HepG2 (cell line): Measurements from ENCODE around the gene ESYT2. TPM values are rescaled to one million over a fixed set of nuclear protein-coding genes. Genes with fewer than 3 reads are reported as not detected.

ENCODE experiments used
- AGO2 ChIP-seq: fragments of 200-400 bp; formaldehyde crosslinking; optimal IDR thresholded peaks from 2 replicates; pipeline ENCODE3; 2017; ENCODE audit warnings: mild to moderate bottlenecking, low read depth, low read length, moderate library complexity
- ARNT2 ChIP-seq: sonication (generic); formaldehyde crosslinking; IDR thresholded peaks from 2 replicates; pipeline ENCODE4 v1.8.0; 2022; ENCODE audit warnings: mild to moderate bottlenecking, low read depth, missing genetic modification reagents, moderate library complexity
- ATF6 ChIP-seq: sonication (generic); formaldehyde crosslinking; conservative IDR thresholded peaks from 2 replicates; pipeline ENCODE4 v1.4.0; 2020; ENCODE audit warnings: missing genetic modification reagents
- ETV5 ChIP-seq: IDR thresholded peaks from 2 replicates; pipeline ENCODE4 v1.6.1; 2018; ENCODE audit warnings: missing biosample characterization, missing genetic modification reagents, inconsistent platforms, borderline replicate concordance
- GMEB1 ChIP-seq: sonication (generic); formaldehyde crosslinking; IDR thresholded peaks from 2 replicates; pipeline ENCODE4 v1.5.1; 2020; ENCODE audit warnings: missing genetic modification reagents, mild to moderate bottlenecking, borderline replicate concordance
- JDP2 ChIP-seq: sonication (generic); formaldehyde crosslinking; IDR thresholded peaks from 2 replicates; pipeline ENCODE4 v1.8.1; 2022; ENCODE audit warnings: missing genetic modification reagents, borderline replicate concordance
- NFAT5 ChIP-seq: sonication (generic); formaldehyde crosslinking; IDR thresholded peaks from 2 replicates; pipeline ENCODE4 v1.4.0; 2020; ENCODE audit warnings: missing genetic modification reagents
- POGZ ChIP-seq: sonication (generic); formaldehyde crosslinking; IDR thresholded peaks from 2 replicates; pipeline ENCODE4 v1.4.0; 2020; ENCODE audit warnings: mild to moderate bottlenecking, missing genetic modification reagents
- ZNF230 ChIP-seq: sonication (generic); formaldehyde crosslinking; IDR thresholded peaks from 2 replicates; pipeline ENCODE4 v1.4.0; 2020; ENCODE audit warnings: mild to moderate bottlenecking, missing genetic modification reagents
- ZNF276 ChIP-seq: sonication (generic); formaldehyde crosslinking; IDR thresholded peaks from 2 replicates; pipeline ENCODE4 v1.4.0; 2020; ENCODE audit warnings: mild to moderate bottlenecking, low read depth, missing genetic modification reagents
- ZNF446 ChIP-seq: sonication (generic); formaldehyde crosslinking; IDR thresholded peaks from 2 replicates; pipeline ENCODE4 v1.5.0; 2020; ENCODE audit warnings: mild to moderate bottlenecking, missing genetic modification reagents
- ZNF549 ChIP-seq: sonication (generic); formaldehyde crosslinking; IDR thresholded peaks from 2 replicates; pipeline ENCODE4 v1.5.0; 2020; ENCODE audit warnings: missing genetic modification reagents
- ZNF704 ChIP-seq: sonication (generic); formaldehyde crosslinking; IDR thresholded peaks from 2 replicates; pipeline ENCODE4 v1.8.1; 2023; ENCODE audit warnings: mild to moderate bottlenecking, inconsistent platforms, moderate library complexity, missing genetic modification reagents, borderline replicate concordance
- ZSCAN31 ChIP-seq: sonication (generic); formaldehyde crosslinking; IDR thresholded peaks from 2 replicates; pipeline ENCODE4 v1.5.0; 2020; ENCODE audit warnings: low read depth, mild to moderate bottlenecking, missing genetic modification reagents
- polyA plus RNA-seq, 8 experiments: library from polyadenylated mRNA; depleted of rRNA in 3 of 8; stranded (reverse) in 7 of 8; unstranded in 1 of 8; fragments of >200 nt; fragmentation: Illumina TruSeq in 4 of 8; extraction: Trizol in 4 of 8; gene quantifications; 2 replicates each; pipeline versions ENCODE4 v1.2.1 to v1.2.3, GENCODE V29; 2011 to 2016; ENCODE audit warnings: low read depth in 4 of 8, missing spikeins in 1 of 8, mixed read lengths in 1 of 8; ENCODE audit not compliant: insufficient read depth in 1 of 8
- total RNA-seq, 5 experiments: library from RNA; depleted of rRNA; stranded (reverse); fragments of >200 nt; fragmentation: Illumina TruSeq; extraction: Trizol; gene quantifications; 2 replicates each; pipeline ENCODE4 v1.2.3, GENCODE V29; 2016; ENCODE audit warnings: low read depth in 1 of 5

The ESYT2 gene
- total and polyA plus RNA-seq, 2 of the 13 experiments (the other 11 are each of a cell fraction or from before 2014, with no cell fraction given): 28.5 to 37.3 TPM

GRCh38 chr7:158829342-158830210, at the start of gene ESYT2 (continued):
- TF ChIP-seq NFAT5 (CRISPR knock-in tag) (peak; percentile 75; the same call in 1 of the 2 replicates), ZNF704 (CRISPR knock-in tag) (peak; percentile 91), ETV5 (CRISPR knock-in tag) (peak; percentile 62), POGZ (CRISPR knock-in tag) (peak; percentile 14; the same call in 1 of the 2 replicates), JDP2 (CRISPR knock-in tag) (no peak; the same call in 1 of the 2 replicates), ZSCAN31 (peak; percentile 84), ZNF276 (CRISPR knock-in tag) (peak; percentile 59; the same call in 1 of the 2 replicates), ARNT2 (CRISPR knock-in tag) (peak; percentile 94), ZNF446 (CRISPR knock-in tag) (0 out of 2 replicates have a peak, but pooled peaks have one; percentile 27), ATF6 (CRISPR knock-in tag) (no peak), ZNF230 (CRISPR knock-in tag) (peak; percentile 92), AGO2 (peak; percentile 92), GMEB1 (CRISPR knock-in tag) (peak; percentile 96), ZNF549 (CRISPR knock-in tag) (no peak)
